H1 (cell line): ENCODE results near the gene SAMD14. TPM values are rescaled to one million over a fixed set of nuclear protein-coding genes. Genes with fewer than 3 reads are reported as not detected.
A peak's percentile ranks its signal among the peaks of the same experiment; 100 is the strongest.

Experiments used
- CTCF ChIA-PET: fragments of 300-600 bp; sonication (Branson Sonifier 250); formaldehyde crosslinking; loops from one replicate; lab custom pipeline; 2021; ENCODE audit not compliant: partially characterized antibody; lab: Charles Lee
- POLR2A ChIA-PET: fragments of 300-600 bp; sonication (Branson Sonifier 250); formaldehyde crosslinking; loops from one replicate; lab custom pipeline; 2021; ENCODE audit warnings: inconsistent platforms; ENCODE audit not compliant: partially characterized antibody; lab: Charles Lee
- DNase-seq, 2 experiments: peaks; one replicate each; pipeline versions ENCODE4 v3.0.0 to v3.0.0-alpha.2; 2010 to 2022; ENCODE audit warnings: low spot score in 2 of 2, low read depth in 1 of 2, mixed read lengths in 1 of 2
- FAIRE-seq: peaks from 2 replicates; lab custom pipeline; 2011; peaks lifted over from hg19 to GRCh38; lab: Jason Lieb, UNC
- H2AFZ ChIP-seq: 2 replicates; pipeline ENCODE4 v1.8.1; 2012; ENCODE audit warnings: low read length, inconsistent platforms
- H2AK5ac ChIP-seq: 2 replicates; pipeline ENCODE4 v1.6.1; 2013; ENCODE audit warnings: low read depth, low read length
- H2BK120ac ChIP-seq: replicated peaks from 2 replicates; pipeline ENCODE3; 2013; ENCODE audit warnings: low read depth, low read length, inconsistent platforms
- H2BK12ac ChIP-seq: 2 replicates; pipeline ENCODE4 v1.6.1; 2013; ENCODE audit warnings: low read depth, low read length
- H2BK15ac ChIP-seq: 2 replicates; pipeline ENCODE4 v1.6.1; 2013; ENCODE audit warnings: low read length
- H2BK20ac ChIP-seq: 2 replicates; pipeline ENCODE4 v1.6.1; 2013; ENCODE audit warnings: low read length
- H2BK5ac ChIP-seq: 2 replicates; pipeline ENCODE4 v1.6.1; 2013; ENCODE audit warnings: low read depth, low read length
- H3K14ac ChIP-seq: 2 replicates; pipeline ENCODE4 v1.6.1; 2013; ENCODE audit warnings: inconsistent platforms; ENCODE audit not compliant: insufficient read length
- H3K18ac ChIP-seq: 2 replicates; pipeline ENCODE4 v1.6.1; 2013; ENCODE audit warnings: low read length; ENCODE audit errors: extremely low read depth
- H3K23ac ChIP-seq: 2 replicates; pipeline ENCODE4 v1.6.1; 2013; ENCODE audit warnings: inconsistent platforms; ENCODE audit not compliant: insufficient read length
- H3K23me2 ChIP-seq: 2 replicates; pipeline ENCODE4 v1.6.1; 2013; ENCODE audit warnings: low read depth, low read length
- H3K27ac ChIP-seq: 2 replicates; pipeline ENCODE4 v1.6.1; 2011; ENCODE audit warnings: low read depth, low read length, inconsistent platforms
- H3K27me3 ChIP-seq, 4 experiments: replicated peaks in 1 of 4; 1 replicate in 1 of 4; 2 replicates in 3 of 4; pipeline versions ENCODE4 v1.6.1 to v1.8.1; 2011 to 2013; ENCODE audit warnings: low read length in 3 of 4, mild to moderate bottlenecking in 3 of 4, inconsistent platforms in 2 of 4, mixed read lengths in 2 of 4, moderate library complexity in 1 of 4; ENCODE audit not compliant: control insufficient read depth in 3 of 4, insufficient read depth in 3 of 4; ENCODE audit errors: extremely low read depth in 1 of 4
- H3K36me3 ChIP-seq, 4 experiments: 2 replicates each; pipeline versions ENCODE4 v1.6.1 to v1.8.1; 2011 to 2013; ENCODE audit warnings: mild to moderate bottlenecking in 4 of 4, low read length in 3 of 4, moderate library complexity in 2 of 4, control low read depth in 1 of 4, inconsistent platforms in 1 of 4; ENCODE audit not compliant: insufficient read depth in 4 of 4, control insufficient read depth in 2 of 4
- H3K4ac ChIP-seq: replicated peaks from 2 replicates; pipeline ENCODE3; 2013; ENCODE audit warnings: low read length, low read depth, mixed read lengths, inconsistent platforms; ENCODE audit not compliant: insufficient read length
- H3K4me1 ChIP-seq, 4 experiments: replicated peaks in 1 of 4; 1 replicate in 1 of 4; 2 replicates in 3 of 4; pipeline versions ENCODE4 v1.6.1 to v1.8.1; 2011 to 2013; ENCODE audit warnings: low read length in 3 of 4, inconsistent platforms in 2 of 4, mixed read lengths in 1 of 4; ENCODE audit not compliant: insufficient read depth in 4 of 4, control insufficient read depth in 3 of 4
- H3K4me2 ChIP-seq, 2 experiments: 2 replicates each; pipeline versions ENCODE4 v1.6.1 to v1.8.1; 2011 to 2013; ENCODE audit warnings: low read depth in 2 of 2, low read length in 2 of 2, control low read depth in 1 of 2, inconsistent platforms in 1 of 2, mild to moderate bottlenecking in 1 of 2; ENCODE audit not compliant: insufficient read depth in 1 of 2
- H3K4me3 ChIP-seq, 4 experiments: fragments of 200-600, 300-600 bp in 1 of 4; sonication (generic), shearing (Covaris generic), sonication (Bioruptor Twin) in 1 of 4; 2 replicates each; pipeline versions ENCODE4 v1.5.1 to v1.8.1; 2011 to 2016; ENCODE audit warnings: low read length in 4 of 4, low read depth in 3 of 4, control low read depth in 2 of 4, inconsistent platforms in 2 of 4, mild to moderate bottlenecking in 2 of 4, mixed read lengths in 1 of 4, moderate library complexity in 1 of 4; ENCODE audit not compliant: insufficient read depth in 2 of 4; ENCODE audit errors: extremely low read depth in 1 of 4
- H3K56ac ChIP-seq: replicated peaks from 2 replicates; pipeline ENCODE3; 2013; ENCODE audit warnings: low read depth, mild to moderate bottlenecking, mixed read lengths, low read length, inconsistent platforms; ENCODE audit not compliant: insufficient read length
- H3K79me1 ChIP-seq: 2 replicates; pipeline ENCODE4 v1.6.1; 2013; ENCODE audit warnings: low read depth, low read length, control low read depth
- H3K79me2 ChIP-seq, 2 experiments: 2 replicates each; pipeline versions ENCODE4 v1.6.1 to v1.8.1; 2012 to 2013; ENCODE audit warnings: low read length in 2 of 2, mild to moderate bottlenecking in 2 of 2, inconsistent platforms in 1 of 2; ENCODE audit not compliant: insufficient read depth in 2 of 2, control insufficient read depth in 1 of 2
- H3K9ac ChIP-seq, 4 experiments: replicated peaks in 1 of 4; 1 replicate in 1 of 4; 2 replicates in 3 of 4; pipeline versions ENCODE4 v1.6.1 to v1.8.1; 2011 to 2013; ENCODE audit warnings: low read depth in 3 of 4, low read length in 3 of 4, control low read depth in 2 of 4, mild to moderate bottlenecking in 2 of 4, moderate library complexity in 2 of 4, inconsistent platforms in 1 of 4; ENCODE audit errors: extremely low read depth in 1 of 4
- H3K9me3 ChIP-seq, 2 experiments: 2 replicates each; pipeline versions ENCODE4 v1.6.1 to v1.8.1; 2012 to 2013; ENCODE audit warnings: mild to moderate bottlenecking in 2 of 2, moderate library complexity in 2 of 2, control low read depth in 1 of 2, inconsistent platforms in 1 of 2, low read depth in 1 of 2, low read length in 1 of 2, mixed read lengths in 1 of 2; ENCODE audit not compliant: insufficient read depth in 2 of 2
- H4K20me1 ChIP-seq, 2 experiments: replicated peaks in 1 of 2; 2 replicates each; pipeline versions ENCODE3 to v1.8.1; 2011 to 2013; ENCODE audit warnings: inconsistent platforms in 2 of 2, low read length in 2 of 2, mild to moderate bottlenecking in 1 of 2; ENCODE audit not compliant: insufficient read depth in 2 of 2, control insufficient read depth in 1 of 2
- H4K5ac ChIP-seq: 2 replicates; pipeline ENCODE4 v1.6.1; 2013; ENCODE audit warnings: low read length, low read depth, mixed read lengths, inconsistent platforms; ENCODE audit not compliant: insufficient read length
- H4K8ac ChIP-seq: 2 replicates; pipeline ENCODE4 v1.8.0; 2013; ENCODE audit warnings: mild to moderate bottlenecking, moderate library complexity, low read length, inconsistent platforms; ENCODE audit not compliant: insufficient read depth; ENCODE audit errors: extremely low read depth
- H4K91ac ChIP-seq: replicated peaks from 2 replicates; pipeline ENCODE3; 2013; ENCODE audit warnings: low read length, mixed read lengths, inconsistent platforms; ENCODE audit not compliant: insufficient read length
- CREB1 ChIP-seq: IDR thresholded peaks from 2 replicates; pipeline ENCODE4 v1.6.1; 2012; ENCODE audit warnings: inconsistent platforms
- EGR1 ChIP-seq: IDR thresholded peaks from 2 replicates; pipeline ENCODE4 v1.6.1; 2011; ENCODE audit warnings: low read depth, low read length, borderline replicate concordance
- EP300 ChIP-seq, 2 experiments: IDR thresholded peaks; 1 replicate in 1 of 2; 2 replicates in 1 of 2; pipeline ENCODE4 v1.6.1; 2011 to 2012; ENCODE audit warnings: low read depth in 2 of 2, low read length in 2 of 2, mild to moderate bottlenecking in 2 of 2, borderline replicate concordance in 1 of 2, inconsistent platforms in 1 of 2, moderate library complexity in 1 of 2
- EZH2 ChIP-seq: fragments of 200-600 bp; sonication (generic); IDR thresholded peaks from 2 replicates; pipeline ENCODE4 v1.7.1; 2012; ENCODE audit warnings: low read depth, mild to moderate bottlenecking, moderate library complexity, low read length, inconsistent platforms; ENCODE audit not compliant: severe bottlenecking
- KDM1A ChIP-seq: fragments of 200-600, 300-600 bp; sonication (generic); IDR thresholded peaks from 2 replicates; pipeline ENCODE4 v1.7.1; 2016; ENCODE audit warnings: mild to moderate bottlenecking, low read length, borderline replicate concordance
- RBBP5 ChIP-seq: IDR thresholded peaks from 2 replicates; pipeline ENCODE4 v1.7.1; 2012; ENCODE audit warnings: low read depth, mild to moderate bottlenecking, inconsistent platforms, low read length, moderate library complexity, borderline replicate concordance
- SIN3A ChIP-seq, 2 experiments: IDR thresholded peaks in 1 of 2; conservative IDR thresholded peaks in 1 of 2; 2 replicates each; pipeline ENCODE4 v1.6.1; 2011 to 2012; ENCODE audit warnings: low read length in 2 of 2, improper control_type of control experiment in 1 of 2, low read depth in 1 of 2, mild to moderate bottlenecking in 1 of 2
- SP1 ChIP-seq: IDR thresholded peaks from 2 replicates; pipeline ENCODE4 v1.6.1; 2011; ENCODE audit warnings: low read depth, low read length
- TCF12 ChIP-seq: IDR thresholded peaks from 2 replicates; pipeline ENCODE4 v1.6.1; 2011; ENCODE audit warnings: low read depth, mild to moderate bottlenecking, low read length
- TEAD4 ChIP-seq: IDR thresholded peaks from 2 replicates; pipeline ENCODE4 v1.6.1; 2012; ENCODE audit warnings: low read depth, low read length, inconsistent platforms, mixed read lengths
- YY1 ChIP-seq: IDR thresholded peaks from 2 replicates; pipeline ENCODE4 v1.6.1; 2011; ENCODE audit warnings: low read depth, mild to moderate bottlenecking, low read length
- WGBS, 2 experiments: shearing (Covaris generic) in 1 of 2; methylation state at CpG; one replicate each; pipeline versions ENCODE4 v1.1.6 to v1.1.7; 2013 to 2015; ENCODE audit warnings: low lambda C conversion rate in 2 of 2, mixed read lengths in 2 of 2, inconsistent platforms in 1 of 2, low coverage in 1 of 2, missing lambda C conversion rate in 1 of 2; ENCODE audit not compliant: insufficient replicate concordance in 2 of 2, insufficient coverage in 1 of 2, insufficient read length in 1 of 2; ENCODE audit errors: extremely low coverage in 1 of 2, missing lambda C conversion rate in 1 of 2; 5-methylcytosine and 5-hydroxymethylcytosine counted together
- polyA plus RNA-seq, 7 experiments: library from polyadenylated mRNA; depleted of rRNA in 3 of 7; stranded (reverse) in 5 of 7; unstranded in 2 of 7; fragments of >200 nt in 5 of 7; fragments of 200-250 nt in 2 of 7; gene quantifications; 1 replicate in 5 of 7; 2 replicates in 1 of 7; 4 replicates in 1 of 7; pipeline versions ENCODE4 v1.2.1 to v1.2.3, GENCODE V29; 2011 to 2013; ENCODE audit warnings: missing spikeins in 2 of 7, mixed read lengths in 2 of 7
- total RNA-seq: library from RNA; stranded (reverse); fragmentation: NEBNext Ultra II Directional; extraction: Animal tissue kit (Norgen Biotek cat#: 25700); gene quantifications from 2 replicates; pipeline ENCODE4 v1.2.1, GENCODE V29; 2021

Gene SAMD14
- total and polyA plus RNA-seq, 2 of the 8 experiments (the other 6 are each of a cell fraction or from before 2014, with no cell fraction given), result 5.7 to 5.8 TPM

DNA sequence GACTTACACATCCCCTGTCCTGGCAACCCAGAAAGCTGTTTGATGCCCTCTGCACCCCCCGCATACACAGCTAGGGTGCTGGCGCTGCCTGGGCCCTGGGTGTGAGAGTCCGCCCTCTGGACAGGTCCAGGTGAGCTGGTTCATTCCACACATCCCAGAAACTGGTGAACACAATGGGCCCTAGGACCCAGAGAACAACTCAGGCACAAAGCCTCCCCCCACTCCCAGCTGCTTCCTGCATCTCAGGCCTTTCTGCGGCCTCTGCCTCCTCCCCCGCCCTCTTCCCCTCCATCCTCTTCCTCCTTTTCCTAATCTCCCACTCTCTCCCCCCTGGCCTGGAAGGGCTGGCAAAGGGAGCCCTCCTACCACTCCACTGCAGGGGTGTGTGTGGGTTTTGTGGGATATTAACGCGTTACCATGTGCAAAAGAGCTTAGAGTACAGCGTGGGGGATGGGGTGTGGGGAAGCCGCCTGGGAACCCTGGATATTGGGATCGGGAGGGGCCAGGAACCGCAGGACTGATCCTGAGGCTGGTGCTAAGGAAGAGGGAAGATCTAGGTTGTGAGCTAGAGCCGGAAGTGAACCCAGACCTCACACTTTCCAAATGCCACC, 22.1 kb upstream of the SAMD14 start:
- Histone ChIP-seq H3K23ac (no peak overlapping the region), H3K9me3 (no peaks in the 10 kb centered on the region), H4K8ac (no peak overlapping the region), H2AFZ (no peak overlapping the region), H3K27ac (peak overlapping the region; percentile 30; the same call in 1 of the 2 replicates), H4K20me1 (peaks cover 5 to 6% of the 10 kb centered on the region in 2 experiments), H3K36me3 (no peaks in the 10 kb centered on the region), H3K4me3 (peak overlapping the region; percentile 21 to 64 (median 52); a peak in 7 of 8 replicates), H2BK12ac (no peak overlapping the region), H2AK5ac (no peak overlapping the region), H2BK5ac (peak overlapping the region; percentile 93; the same call in 1 of the 2 replicates), H2BK20ac (peak overlapping the region; percentile 66; the same call in 1 of the 2 replicates), H3K4me1 (peaks cover 0 to 22% (median 15%) of the 10 kb centered on the region in 4 experiments; a peak in 6 of 7 replicates), H2BK15ac (no peak overlapping the region), H3K27me3 (peaks cover 2 to 17% (median 15%) of the 10 kb centered on the region in 4 experiments; a peak in 6 of 7 replicates), H3K4me2 (peak overlapping the region; percentile 87 to 88), H3K18ac (peak overlapping the region; percentile 94), H3K4ac (peak overlapping the region; percentile 76), H4K91ac (peak overlapping the region; percentile 79), H3K79me1 (peaks cover 3% of the 10 kb centered on the region), H3K79me2 (no peaks in the 10 kb centered on the region), H4K5ac (peak overlapping the region; percentile 84), H3K9ac (no peak overlapping the region), H3K23me2 (peaks cover 30% of the 10 kb centered on the region), H2BK120ac (peak overlapping the region; percentile 73), H3K56ac (peak overlapping the region; percentile 59), H3K14ac (no peak overlapping the region)
- ChIA-PET CTCF (interaction anchor here (0.8 to 21.5 kb wide), 17 partner anchors 9 to 246 kb away, joined by 3 to 299 read pairs (median 5); partner anchors contain the start of genes LRRC59, PDK2, SAMD14 and SGCA), POLR2A (interaction anchor here (0.6 to 2.6 kb wide), 17 partner anchors 9 to 294 kb away, joined by 3 to 25 read pairs (median 4); partner anchors contain the start of genes COL1A1, PDK2 and SAMD14)
- FAIRE-seq (no peak), DNase-seq (peak in 1 of 2 experiments; percentile 85)
- WGBS, 2 experiments, result 8% methylated on average over 12 of the region's 12 CpGs; no CpG with 5 or more reads in 1 of the 2 experiments
- TF ChIP-seq TEAD4, result 0 out of 2 replicates have a peak, but pooled peaks have one; percentile 21
- peak; percentile 77 for TF ChIP-seq TCF12
- peak; percentile 90 for TF ChIP-seq SP1
- peak; percentile 20; the same call in 1 of the 2 replicates for TF ChIP-seq YY1
- peak; percentile 57; the same call in 1 of the 2 replicates for TF ChIP-seq CREB1
- TF ChIP-seq EGR1, result peak; percentile 98
- TF ChIP-seq KDM1A, result peak; percentile 58; the same call in 1 of the 2 replicates
- no peak for TF ChIP-seq EZH2
- peak in 1 of 2 experiments; percentile 75; a peak in 1 of 3 replicates for TF ChIP-seq EP300 (IDR thresholded peaks at IDR 0.05; ENCODE audit: borderline replicate concordance in 1 of 2, low read depth in 2 of 2, low read length in 2 of 2)
- 0 out of 2 replicates have a peak, but pooled peaks have one; percentile 66 for TF ChIP-seq RBBP5
- TF ChIP-seq SIN3A (conservative IDR thresholded peaks at IDR 0.05 in 1 of 2, IDR thresholded peaks at IDR 0.05 in 1 of 2; ENCODE audit: low read depth in 1 of 2, low read length in 2 of 2), result peak; percentile 62 to 91; a peak in 2 of 4 replicates
